Activated CD8-positive, alpha-beta memory T cell treated with anti-CD3 and anti-CD28 coated beads, Interleukin-2, amount 50 U/mL, for 1 hour (primary cell): ENCODE data around the gene PER1.
A peak's percentile ranks its signal among the peaks of the same experiment; 100 is the strongest.
"Not testable (repeated sequence)": the region's sequence is repeated elsewhere in the genome, so short reads cannot be mapped to it uniquely, and the experiment has no call there.

Experiments
- DNase-seq: peaks from one replicate; pipeline ENCODE4 v3.0.0-alpha.2; 2020; ENCODE audit errors: extremely low read depth

Gene PER1

GRCh38 chr17:8152112-8152775, at the start of gene PER1:
PER1 (minus strand) TSS chr17:8152404; CDS start chr17:8150706, 1,698 bp downstream.
- DNase-seq: no peak

- peak; percentile 28 for DNase-seq
These were observed 40.0 kb upstream of the PER1 start for GRCh38 chr17:8192070-8192815.

- no peak for DNase-seq
These were observed 38.3 kb upstream of the PER1 start for GRCh38 chr17:8190506-8190905.

DNA sequence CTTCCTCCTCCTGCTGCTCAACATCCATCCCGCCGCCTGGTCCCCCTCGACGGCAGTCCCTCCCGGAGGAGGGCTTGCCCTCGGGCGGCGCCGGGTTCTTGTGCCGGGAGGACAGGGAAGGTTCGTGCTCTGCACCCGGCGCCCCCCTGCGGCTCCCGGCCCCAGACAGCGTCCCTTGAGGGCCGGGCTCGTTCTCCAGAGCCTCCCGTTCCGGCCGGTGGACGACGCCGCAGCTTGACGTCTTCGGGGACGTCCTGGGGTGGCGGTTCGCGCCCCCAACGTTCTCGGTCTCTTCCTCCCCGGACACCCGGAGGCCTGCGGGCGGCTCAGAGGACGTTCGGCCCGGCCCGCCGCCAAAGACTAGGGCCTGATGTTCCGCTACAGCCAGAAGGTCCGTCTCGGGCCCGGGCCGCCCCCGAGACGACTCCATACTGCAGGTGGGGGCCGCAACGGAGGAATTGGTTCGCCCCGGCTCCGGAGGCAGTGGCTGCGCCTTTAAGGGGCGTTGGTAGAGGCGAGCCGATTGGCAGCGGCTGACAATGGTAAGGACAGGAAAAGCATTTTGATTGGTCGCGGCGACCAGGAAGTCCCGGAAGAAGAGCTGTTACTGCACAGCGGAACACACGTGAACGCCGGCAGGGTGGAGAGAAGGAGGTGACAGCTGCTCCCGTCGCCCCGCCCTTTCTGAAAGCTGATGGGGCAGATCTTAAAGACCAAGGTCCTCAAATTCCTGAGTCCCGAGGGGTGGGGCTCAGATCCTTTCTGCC, 37.7 kb upstream of the PER1 start, which contains the start of gene BORCS6:
BORCS6 (minus strand) TSS at position 470 of the 767 bp plus-strand sequence; CDS start at position 430, 40 bp downstream.
- peak; percentile 86 for DNase-seq

DNA sequence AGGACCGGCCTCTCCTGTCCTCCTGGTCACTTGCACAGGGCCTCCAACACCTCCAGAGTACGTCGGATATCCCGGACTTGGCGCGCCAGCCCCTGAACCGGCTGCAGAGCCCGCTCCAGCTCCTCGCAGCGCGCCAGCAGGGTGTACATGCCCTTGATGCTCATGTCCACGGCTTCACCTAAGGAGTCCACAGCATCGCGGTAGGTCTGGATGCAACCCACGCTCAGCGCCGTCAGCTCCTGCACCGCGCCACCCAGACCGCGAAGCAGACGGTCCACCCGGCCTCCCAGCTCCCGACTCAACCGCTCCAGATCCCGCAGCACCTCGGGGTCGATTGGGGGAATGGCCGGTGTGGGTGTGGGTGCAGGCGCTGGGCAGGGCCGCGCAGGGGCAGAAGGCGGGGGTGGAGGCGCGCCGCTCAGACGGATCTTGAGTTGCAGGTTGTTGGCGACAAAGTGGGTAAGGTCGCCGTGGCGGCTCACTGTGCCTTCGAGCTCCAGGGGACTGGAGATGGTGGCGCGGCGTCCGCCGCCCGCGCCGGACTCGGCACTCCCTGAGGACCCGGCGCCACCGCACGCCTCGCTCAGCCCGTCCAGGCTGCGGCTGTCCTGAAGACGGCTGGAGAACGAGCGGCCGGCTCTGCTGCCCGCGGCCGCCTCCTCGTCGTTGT, 37.0 kb upstream of the PER1 start:
- no peak for DNase-seq

DNA sequence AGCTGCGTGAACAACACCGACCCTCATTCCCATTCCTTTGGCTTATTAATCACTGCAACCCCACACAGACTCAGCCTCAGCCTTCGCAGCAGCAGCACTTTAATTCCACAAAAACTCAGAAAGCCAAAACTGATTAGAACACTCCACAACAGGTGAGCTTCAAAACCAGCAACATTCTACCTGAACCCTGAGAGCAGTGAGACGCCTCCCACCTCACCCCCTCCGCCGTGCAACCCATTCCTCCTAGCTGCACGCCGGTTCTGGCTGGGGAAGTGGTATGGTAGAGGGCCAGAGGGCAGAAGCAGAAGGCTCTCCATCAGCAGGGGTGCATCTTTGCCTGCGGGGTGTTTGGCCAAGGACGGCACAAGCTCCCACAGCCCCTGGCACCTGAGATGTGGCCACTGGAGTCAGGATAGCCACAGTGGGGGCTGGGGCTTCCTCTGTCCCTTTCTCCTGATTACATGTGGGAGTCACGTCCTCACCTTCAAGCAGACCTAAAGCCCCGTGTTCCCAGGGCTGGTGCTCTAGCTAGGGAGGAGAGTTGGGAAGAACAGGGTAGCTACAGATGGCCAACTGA, 36.1 kb upstream of the PER1 start:
- no peak for DNase-seq

- DNase-seq: peak; percentile 69
These were observed 35.5 kb upstream of the PER1 start for GRCh38 chr17:8187517-8188262.

DNA sequence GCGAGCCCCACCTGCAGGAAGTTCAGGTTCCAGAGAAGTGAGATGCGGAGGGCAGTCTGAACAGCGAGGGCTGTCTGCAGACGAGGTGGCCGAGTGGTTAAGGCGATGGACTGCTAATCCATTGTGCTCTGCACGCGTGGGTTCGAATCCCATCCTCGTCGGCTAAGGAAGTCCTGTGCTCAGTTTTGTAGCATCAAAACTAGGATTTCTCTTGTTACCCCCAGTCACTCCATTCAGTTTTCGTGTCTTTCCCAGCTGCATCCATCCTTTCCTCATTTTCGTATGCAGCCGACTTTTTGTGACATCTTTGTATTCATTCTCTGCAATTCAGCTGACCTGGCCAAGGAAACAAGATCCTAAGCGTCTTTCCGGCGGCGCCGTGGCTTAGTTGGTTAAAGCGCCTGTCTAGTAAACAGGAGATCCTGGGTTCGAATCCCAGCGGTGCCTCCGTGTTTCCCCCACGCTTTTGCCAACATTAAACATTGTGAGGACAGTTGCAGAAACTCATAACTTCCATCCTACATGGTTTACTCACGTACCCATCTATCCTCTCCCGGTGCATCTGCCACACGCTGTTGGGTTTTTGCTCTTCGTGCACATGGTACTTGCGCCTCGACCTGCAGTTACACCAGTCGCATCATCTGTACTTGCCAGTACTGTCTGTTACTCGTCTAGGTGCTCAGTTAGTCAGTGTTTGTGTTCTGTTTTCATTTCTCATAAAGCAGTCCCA, 34.7 kb upstream of the PER1 start:
- DNase-seq: peak; percentile 85

GRCh38 chr17:8186446-8186786, 34.2 kb upstream of the PER1 start:
- no peak for DNase-seq

DNA sequence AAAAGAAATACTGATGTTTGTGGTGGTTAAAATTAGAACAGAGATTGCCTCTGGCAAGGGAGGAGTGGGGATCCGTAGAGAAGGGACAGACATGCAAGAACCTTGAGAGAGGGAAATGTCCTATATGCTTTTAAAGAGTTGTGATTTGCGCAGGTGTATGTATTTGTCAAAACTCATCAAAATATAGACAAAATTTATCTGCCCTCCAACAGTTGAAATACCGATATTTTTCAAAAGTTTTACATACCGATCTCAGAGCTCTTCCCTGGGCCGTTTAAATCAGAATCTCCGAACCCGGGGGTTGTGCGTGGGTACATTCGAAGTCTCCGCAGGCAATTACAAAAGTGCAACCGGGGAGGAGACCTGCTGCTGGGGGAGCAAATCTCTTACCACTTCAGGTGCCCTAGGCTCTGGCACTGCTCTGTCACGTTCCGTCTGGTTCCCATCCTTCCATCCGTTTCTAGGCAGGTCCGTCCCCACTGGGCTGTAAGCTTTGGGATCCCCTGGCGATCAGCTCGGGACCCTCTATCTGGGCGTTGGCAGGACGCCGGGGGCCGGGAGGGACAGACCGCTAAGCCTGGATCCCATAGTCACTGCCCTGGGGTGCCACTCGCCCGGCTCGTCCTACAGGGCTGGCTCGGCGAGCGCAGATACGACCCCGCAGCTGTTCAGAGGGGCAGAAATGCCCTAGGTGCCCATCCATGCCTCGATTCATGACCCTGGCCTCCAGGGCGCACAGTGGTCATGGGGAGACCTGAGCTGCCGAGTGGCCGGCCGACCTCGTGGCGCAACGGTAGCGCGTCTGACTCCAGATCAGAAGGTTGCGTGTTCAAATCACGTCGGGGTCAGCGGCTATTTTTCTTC, 33.6 kb upstream of the PER1 start:
- DNase-seq: peak; percentile 61

- DNase-seq: no peak
These were observed 25.0 kb upstream of the PER1 start for GRCh38 chr17:8176998-8177731.

DNA sequence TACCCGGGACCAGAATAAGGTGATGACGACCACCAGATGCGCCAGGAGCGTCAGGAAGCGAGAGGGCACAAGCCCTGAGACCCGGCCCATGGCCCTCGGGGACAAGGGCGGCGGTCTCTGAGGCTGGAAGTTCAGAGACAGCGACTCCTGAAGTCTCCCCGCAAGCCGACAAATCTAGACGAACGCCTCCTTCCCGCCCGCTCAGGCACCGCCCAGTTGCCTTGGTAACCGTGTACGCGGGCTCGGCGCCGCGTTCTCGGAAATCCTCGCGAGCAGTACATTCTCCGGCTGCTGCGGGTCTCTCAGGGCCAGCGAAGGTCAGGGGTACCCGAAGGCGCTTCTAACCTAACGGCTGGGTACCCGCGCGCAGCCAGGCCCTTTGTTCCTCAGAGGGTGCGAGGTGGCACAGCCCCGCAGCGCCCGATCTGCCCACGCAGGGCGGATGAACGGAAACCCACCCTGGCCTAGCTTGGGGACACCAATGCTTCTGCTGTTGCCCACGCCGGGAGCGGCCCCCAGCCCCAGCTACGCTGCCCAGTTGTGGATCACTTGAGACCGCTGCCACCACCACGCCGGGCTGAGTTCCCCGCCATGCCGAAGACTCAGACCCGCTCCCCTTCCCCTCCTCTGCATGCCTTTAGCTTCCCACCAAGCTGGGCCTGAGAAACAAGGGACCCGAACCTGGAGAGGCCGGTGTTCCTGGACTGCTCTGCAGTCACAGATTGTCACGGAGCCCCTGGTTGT, 24.2 kb upstream of the PER1 start, which contains the start of gene TMEM107:
TMEM107 (minus strand) TSS at position 184 of the 744 bp plus-strand sequence; CDS start at position 90, 94 bp downstream.
- DNase-seq: no peak

DNA sequence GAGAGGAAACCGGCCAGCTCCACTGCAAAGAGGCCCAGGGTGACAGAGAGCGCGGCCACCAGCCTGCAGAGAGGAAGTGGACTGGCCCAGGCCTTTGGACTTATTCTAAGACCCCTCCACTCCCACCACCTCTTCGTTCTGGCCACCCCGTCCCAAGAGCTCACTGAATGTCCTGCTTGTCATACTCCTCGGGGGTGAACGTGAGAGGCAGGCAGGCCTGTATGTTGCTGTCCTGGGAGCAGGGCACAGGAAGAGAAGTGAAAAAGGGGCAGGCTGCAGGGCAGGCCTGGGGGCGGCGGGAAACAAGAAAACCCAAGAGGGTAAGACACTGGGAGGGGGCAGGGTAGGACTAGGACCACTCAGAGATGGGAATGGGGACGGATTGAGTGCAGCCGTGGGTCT, 23.6 kb upstream of the PER1 start:
- no peak for DNase-seq

DNA sequence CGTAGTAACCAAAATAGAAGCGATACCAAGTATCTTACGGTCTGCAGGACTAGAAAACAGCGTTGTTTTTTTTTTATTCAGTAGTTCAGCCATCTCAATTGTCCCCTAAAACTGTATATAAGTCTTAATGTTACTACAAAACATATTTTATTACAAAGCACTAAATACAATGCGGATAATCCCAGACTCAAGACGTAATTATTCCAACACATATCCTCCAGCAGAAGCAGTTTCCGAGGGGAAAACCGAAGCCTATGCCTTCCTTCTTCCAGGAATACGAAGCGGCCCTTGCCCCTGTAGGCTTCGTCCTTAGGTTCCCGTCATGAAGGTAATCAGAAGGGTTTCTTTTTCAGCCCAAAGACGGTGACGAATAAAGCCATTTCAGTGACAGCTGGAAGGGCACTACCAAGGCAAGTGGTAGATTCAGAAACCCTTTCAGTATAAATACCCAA, 21.7 kb upstream of the PER1 start:
- no peak for DNase-seq

GRCh38 chr17:8173056-8173870, 21.1 kb upstream of the PER1 start:
- no peak for DNase-seq

- not testable (repeated sequence) for DNase-seq
These were observed 18.0 kb upstream of the PER1 start for GRCh38 chr17:8170186-8170585.

DNA sequence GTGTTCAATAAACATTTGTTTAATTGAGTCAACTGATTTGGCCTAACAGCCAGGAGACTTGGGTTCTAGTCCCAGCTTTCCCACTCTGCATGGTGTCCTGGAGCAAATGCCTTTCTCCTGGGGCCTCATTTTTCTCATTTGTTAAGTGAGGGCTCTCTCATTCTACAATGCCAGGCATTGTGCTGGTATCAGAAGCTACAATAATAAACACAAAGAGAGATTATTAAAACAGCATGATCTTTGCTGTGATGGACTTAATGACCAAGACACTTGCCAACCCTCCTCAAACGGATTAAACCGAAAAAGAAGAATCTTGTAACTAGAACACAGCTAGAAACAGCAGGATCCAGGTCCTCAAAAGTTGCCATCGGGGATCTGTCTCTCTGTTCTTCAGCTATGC, 15.3 kb upstream of the PER1 start:
- no peak for DNase-seq
